ENCODE results near the gene HBZ.
"Not testable (repeated sequence)": the region's sequence is repeated elsewhere in the genome, so short reads cannot be mapped to it uniquely, and the experiment has no call there.

The HBZ gene

GRCh38 chr16:165539-166374, 13.3 kb downstream of the HBZ start, which contains the start of gene HBM:
HBM (plus strand) TSS chr16:165978; CDS start chr16:165998, 20 bp downstream.
- FAIRE-seq = no peak

GRCh38 chr16:166375-167121, 14.1 kb downstream of the HBZ start:
- no peak for FAIRE-seq

- FAIRE-seq = no peak
Measured at GRCh38 chr16:167122-167690, 14.8 kb downstream of the HBZ start.

- no peak for FAIRE-seq
Measured at GRCh38 chr16:168424-168823, 16.0 kb downstream of the HBZ start.

- no peak for FAIRE-seq
Measured at GRCh38 chr16:169014-169413, 16.6 kb downstream of the HBZ start.

- not testable (repeated sequence) for FAIRE-seq
Measured at GRCh38 chr16:170088-170507, 17.7 kb downstream of the HBZ start.

GRCh38 chr16:170788-171187, 18.3 kb downstream of the HBZ start:
- no peak for FAIRE-seq

- not testable (repeated sequence) for FAIRE-seq
Measured at GRCh38 chr16:172374-172941, 20.0 kb downstream of the HBZ start, which contains the start of gene HBA2. HBA2 (plus strand) TSS chr16:172876; CDS start chr16:172913, 37 bp downstream.

- not testable (repeated sequence) for FAIRE-seq
Measured at GRCh38 chr16:173211-173854, 20.9 kb downstream of the HBZ start.

GRCh38 chr16:173928-174769, 21.7 kb downstream of the HBZ start:
- FAIRE-seq = not testable (repeated sequence)

GRCh38 chr16:175011-175949, 22.8 kb downstream of the HBZ start:
- FAIRE-seq = no peak

GRCh38 chr16:176006-176405, 23.6 kb downstream of the HBZ start:
- FAIRE-seq = not testable (repeated sequence)

GRCh38 chr16:176477-177382, 24.3 kb downstream of the HBZ start, which contains the start of gene HBA1:
HBA1 (plus strand) TSS chr16:176680; CDS start chr16:176717, 37 bp downstream.
- FAIRE-seq = not testable (repeated sequence)

GRCh38 chr16:177394-177822, 25.0 kb downstream of the HBZ start:
- FAIRE-seq = no peak

- no peak for FAIRE-seq
Measured at GRCh38 chr16:177981-178667, 25.7 kb downstream of the HBZ start.

- FAIRE-seq = no peak
Measured at GRCh38 chr16:178668-179015, 26.2 kb downstream of the HBZ start.

- no peak for FAIRE-seq
Measured at GRCh38 chr16:179211-180092, 27.0 kb downstream of the HBZ start.

All from endometrium (tissue), 2 donors.